ENCODE results near the gene TYROBP.
"Not testable (repeated sequence)": the region's sequence is repeated elsewhere in the genome, so short reads cannot be mapped to it uniquely, and the experiment has no call there.

TYROBP gene

DNA sequence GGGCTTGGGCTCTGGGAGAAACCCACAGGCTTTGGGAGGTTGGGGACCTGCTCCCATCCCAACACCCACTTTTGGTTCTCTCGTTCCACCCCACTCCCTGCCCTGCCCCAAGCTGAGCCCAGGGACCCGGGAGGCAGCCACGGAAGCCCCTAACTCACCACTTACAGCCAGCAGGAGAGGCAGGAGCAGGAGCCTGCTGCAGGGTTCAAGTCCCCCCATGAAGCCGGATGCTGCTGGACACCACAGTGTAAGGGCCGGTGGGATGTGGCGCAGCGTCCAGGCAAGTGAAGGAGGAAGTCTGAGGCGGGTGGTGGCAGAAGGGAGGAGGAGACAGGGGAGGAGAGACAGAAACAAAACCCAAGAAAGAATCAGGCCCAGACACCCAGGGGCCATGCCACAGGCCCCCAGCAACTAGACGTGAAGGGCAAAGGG, at the start of gene TYROBP:
TSS of gene TYROBP (minus strand) at position 286 of the 432 bp plus-strand sequence. CDS start at position 219, 67 bp downstream.
- no peak for DNase-seq

DNA sequence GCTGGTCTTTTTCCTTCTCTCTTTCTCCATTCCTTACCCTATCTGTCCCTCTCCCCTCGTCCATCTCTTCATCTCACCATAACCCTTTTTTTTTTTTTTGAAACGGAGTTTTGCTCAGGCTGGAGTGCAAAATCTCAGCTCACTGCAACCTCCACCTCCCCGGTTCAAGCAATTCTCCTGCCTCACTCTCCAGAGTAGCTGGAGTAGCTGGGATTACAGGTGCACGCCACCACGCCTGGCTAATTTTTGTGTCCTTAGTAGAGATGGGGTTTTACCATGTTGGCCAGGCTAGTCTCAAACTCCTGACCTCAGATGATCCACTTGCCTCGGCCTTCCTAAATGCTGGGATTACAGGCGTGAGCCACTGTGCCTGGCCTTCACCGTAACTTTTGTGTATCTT, 49.3 kb upstream of the TYROBP start:
- DNase-seq = not testable (repeated sequence)

DNA sequence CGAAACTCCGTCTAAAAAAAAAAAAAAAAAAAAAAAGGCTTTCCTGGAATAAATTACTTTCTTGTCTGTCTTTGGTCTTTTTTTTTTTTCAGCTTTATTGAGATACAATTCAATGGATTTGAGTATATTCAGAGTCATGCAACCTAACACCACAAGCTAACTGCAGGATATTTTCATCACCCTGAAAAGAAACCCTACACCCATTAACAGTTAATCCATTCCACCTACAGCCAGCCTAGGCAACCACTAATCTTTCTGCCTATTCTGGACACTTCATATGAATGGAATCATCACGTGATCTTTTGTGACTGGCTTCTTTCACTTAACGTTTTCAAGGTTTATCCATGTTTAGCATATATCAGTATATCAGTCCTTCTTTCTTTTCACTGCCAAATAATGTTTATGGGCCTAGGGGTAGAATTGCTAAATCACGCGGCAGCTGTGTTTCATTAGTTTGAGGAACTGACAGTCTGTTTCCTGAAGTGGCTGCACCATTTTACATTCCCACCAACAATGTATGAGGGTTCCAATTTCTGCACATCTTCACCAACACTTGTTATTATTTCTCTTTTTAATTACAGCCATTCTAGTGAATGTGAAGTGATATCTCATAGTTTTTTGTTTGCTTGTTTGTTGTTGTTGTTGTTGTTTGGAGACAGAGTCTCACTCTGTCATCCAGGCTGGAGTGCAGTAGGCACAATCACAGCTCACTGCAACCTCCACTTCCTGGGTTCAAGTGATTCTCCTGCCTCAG, 48.0 kb upstream of the TYROBP start:
- no peak for DNase-seq

DNA sequence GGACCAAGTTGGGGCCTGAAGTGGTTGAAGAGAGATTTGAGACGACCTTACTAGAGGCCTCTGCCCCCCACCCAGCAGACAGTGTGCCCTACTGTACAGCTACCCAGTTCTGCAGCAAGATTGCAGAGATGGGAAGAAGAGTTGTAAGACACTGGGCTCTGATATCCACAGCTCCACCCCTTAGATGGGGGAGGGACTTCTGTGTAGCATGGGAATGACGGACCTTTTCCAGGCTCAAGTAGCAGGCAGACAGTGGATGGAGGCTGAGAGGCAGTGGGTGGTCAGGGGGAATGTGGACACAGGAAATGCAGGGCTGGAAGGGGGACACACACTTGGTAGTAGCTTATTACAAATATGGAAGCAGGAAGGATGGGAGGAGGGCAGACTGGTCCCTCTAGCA, 41.0 kb upstream of the TYROBP start:
- no peak for DNase-seq

DNA sequence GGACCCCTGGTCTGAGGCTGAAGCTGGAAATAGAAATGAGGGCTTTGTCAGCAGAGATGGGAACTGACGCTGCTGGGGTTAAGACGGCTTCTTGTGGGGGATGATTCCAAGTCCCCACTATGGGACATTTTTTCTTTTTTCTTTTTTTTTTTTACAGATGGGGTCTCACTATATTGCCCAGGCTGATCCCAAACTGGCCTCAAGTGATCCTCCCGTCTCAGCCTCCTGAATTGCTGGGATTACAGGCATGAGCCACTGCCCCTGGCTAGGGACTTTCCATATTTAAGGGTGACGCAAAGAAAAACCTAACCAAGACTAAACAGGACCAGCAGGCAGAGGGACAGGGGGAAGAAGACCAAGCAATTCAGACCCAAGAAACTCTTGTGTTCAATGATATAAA, 38.1 kb upstream of the TYROBP start:
- DNase-seq = no peak

DNA sequence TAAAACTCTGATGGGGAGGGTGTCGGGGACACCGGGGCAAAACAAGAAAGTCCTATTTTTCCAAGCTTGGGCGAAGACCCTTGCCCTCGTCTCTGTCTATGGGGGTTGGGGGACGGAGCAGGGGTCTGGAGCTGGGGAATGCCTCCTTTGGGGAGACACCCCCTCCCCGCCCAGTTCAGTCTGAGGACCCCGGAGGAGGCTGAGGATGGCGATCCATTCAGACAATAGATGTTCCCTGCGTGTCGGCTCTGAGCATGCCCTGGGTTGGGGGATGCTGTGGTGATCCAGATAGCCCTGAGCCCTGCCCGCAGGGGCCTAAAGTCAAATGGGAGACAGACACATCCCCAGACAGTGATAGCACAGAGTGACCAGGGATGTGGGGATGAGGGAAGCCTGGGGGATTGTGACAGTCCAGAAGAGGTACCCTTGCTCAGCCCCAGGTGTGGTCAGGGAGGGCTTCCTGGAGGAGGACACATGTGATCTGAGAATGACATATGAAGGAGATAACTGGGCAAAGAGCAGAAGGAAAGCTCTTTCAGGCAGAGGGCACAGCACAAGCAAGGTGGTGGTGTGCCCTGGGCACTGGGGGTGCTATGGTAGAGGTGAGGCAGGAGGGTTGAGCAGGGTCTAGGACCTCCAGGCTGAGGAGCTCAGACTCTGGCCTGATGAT, 37.2 kb upstream of the TYROBP start:
- DNase-seq = no peak

DNA sequence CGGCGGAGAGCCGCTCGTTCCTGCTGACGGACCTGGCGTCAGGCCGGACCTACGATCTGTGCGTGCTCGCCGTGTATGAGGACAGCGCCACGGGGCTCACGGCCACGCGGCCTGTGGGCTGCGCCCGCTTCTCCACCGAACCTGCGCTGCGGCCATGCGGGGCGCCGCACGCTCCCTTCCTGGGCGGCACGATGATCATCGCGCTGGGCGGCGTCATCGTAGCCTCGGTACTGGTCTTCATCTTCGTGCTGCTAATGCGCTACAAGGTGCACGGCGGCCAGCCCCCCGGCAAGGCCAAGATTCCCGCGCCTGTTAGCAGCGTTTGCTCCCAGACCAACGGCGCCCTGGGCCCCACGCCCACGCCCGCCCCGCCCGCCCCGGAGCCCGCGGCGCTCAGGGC, 36.5 kb upstream of the TYROBP start:
- no peak for DNase-seq

DNA sequence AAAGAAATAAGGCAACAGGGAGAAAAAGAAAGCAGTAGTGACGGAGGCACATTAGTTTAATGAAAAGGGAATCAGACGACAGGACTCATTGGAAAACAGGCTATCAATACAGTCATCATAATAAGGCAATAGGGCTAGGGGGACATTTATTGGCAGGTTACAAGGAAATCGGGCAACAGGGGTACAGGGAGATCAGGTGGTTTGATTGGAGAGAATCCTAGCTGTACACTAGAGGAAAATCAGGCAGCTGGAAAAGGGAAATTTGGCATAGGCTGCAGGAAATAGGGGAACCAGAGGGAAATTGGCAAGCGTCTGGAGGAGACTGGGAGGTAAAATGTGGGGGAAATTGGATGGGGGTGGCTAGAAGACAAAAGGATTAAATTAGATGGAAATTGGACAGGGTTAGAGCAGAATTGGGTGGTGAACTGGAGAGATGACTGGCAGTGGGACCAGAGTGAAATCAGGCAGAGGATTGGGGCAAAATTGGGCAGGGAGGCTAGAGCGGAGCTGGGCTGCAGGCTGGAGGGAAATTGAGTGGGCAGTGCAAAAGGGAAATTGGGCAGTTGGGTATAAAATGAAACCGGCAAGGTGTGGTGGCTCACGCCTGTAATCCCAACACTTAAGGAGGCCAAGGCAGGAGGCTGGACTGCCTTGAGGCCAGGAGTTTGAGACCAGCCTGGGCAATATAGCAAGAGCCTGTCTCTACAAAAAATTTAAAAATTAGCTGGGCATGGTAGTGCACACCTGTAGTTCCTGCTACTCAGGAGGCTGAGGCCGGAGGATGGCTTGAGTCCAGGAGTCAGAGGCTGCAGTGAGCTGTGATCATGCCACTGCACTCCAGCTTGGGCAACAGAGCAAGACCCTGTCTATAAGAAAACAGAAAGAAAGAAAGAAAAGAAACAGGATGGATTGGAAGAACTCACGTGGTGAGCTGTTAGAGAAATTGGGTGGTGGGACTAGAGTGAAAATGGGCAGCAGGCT, 35.5 kb upstream of the TYROBP start:
- no peak for DNase-seq

DNA sequence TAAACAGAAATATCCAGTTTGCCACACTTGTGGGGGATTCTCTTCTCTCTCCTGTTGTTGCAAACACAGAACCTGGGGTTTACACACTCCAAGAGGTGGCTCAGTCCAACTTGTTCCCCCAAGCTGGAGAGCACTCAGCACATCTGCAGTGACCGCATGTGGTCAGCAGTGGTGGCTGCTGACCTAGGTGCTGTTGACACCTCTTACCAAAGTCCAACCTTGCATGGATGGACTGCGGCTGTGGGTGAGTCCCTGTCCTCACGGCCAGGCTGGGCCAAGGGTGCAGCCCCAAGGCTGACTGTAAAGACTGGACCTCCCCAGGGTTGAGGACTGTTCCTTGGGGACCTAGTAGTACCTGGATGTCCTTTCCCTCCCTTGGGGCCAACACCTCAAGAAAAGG, 34.1 kb upstream of the TYROBP start:
- no peak for DNase-seq

DNA sequence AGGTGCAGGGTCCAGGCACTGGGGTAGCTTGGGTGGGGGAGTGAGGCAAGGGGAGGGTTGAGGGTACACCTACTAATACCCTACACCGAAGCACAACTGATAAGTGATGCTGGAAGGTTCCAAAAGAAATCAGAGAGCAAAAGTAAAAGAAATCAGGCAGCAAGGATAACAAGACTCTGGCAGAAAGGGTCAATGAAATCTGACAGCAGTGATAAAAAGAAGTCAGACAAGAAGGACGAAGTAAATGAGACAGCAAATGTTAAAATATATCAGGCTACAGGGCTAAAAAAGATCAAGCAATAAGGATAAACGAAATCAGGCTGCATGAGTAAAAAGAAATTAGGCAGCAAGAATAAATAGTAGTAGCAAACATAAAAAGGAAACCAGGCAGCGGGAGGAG, 32.7 kb upstream of the TYROBP start:
- no peak for DNase-seq

DNA sequence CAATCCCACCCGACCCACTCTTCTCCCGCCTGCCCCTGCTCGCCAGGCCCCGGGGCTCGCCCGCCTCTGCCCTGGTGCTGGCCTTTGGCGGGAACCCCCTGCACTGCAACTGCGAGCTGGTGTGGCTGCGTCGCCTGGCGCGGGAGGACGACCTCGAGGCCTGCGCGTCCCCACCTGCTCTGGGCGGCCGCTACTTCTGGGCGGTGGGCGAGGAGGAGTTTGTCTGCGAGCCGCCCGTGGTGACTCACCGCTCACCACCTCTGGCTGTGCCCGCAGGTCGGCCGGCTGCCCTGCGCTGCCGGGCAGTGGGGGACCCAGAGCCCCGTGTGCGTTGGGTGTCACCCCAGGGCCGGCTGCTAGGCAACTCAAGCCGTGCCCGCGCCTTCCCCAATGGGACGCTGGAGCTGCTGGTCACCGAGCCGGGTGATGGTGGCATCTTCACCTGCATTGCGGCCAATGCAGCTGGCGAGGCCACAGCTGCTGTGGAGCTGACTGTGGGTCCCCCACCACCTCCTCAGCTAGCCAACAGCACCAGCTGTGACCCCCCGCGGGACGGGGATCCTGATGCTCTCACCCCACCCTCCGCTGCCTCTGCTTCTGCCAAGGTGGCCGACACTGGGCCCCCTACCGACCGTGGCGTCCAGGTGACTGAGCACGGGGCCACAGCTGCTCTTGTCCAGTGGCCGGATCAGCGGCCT, 32.1 kb upstream of the TYROBP start:
- no peak for DNase-seq

DNA sequence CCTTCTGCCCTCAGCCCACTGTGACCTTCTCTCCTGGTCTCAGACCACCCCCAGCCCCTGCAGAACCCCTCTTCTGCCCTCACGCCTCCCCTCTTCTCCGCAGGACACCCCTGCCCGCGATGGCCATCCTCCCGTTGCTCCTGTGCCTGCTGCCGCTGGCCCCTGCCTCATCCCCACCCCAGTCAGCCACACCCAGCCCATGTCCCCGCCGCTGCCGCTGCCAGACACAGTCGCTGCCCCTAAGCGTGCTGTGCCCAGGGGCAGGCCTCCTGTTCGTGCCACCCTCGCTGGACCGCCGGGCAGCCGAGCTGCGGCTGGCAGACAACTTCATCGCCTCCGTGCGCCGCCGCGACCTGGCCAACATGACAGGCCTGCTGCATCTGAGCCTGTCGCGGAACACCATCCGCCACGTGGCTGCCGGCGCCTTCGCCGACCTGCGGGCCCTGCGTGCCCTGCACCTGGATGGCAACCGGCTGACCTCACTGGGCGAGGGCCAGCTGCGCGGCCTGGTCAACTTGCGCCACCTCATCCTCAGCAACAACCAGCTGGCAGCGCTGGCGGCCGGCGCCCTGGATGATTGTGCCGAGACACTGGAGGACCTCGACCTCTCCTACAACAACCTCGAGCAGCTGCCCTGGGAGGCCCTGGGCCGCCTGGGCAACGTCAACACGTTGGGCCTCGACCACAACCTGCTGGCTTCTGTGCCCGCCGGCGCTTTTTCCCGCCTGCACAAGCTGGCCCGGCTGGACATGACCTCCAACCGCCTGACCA, 31.4 kb upstream of the TYROBP start:
- no peak for DNase-seq

DNA sequence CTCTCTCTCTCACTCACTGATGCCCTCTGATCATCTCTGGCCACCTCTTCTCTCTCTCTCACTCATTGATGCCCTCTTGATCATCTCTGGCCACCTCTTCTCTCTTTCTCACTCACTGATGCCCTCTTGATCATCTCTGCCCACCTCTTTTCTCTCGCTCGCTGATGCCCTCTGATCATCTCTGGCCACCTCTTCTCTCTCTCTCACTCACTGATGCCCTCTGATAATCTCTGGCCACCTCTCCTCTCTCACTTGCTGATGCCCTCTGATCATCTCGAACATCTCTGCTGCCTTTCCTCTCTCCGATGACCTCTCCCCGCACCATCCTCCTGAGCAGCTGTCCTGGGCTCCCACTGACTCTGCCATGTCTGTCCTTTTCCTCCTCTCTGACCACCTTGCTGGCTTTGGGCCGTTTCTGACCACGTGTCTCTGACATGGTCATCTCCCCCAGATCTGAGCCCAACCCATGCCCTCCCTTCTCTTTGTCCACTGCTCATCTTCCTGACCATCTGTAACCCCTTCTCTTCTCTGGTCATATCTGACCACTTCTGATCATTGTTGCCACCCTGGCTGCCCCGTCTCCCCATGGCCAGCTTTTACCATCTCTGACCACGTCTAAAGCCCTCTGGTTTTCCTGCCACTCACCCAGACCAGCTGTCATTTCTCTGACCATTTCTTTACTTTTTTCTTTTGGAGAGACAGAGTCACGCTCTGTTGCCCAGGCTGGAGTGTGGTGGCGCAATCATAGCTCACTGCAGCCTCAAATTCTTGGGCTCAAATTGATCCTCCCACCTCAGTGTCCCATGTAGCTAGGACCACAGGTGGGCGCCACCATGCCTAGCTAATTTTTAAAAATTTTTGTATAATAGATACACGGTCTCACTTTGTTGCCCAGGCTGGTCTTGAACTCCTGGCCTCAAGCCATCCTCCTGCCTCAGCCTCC, 30.5 kb upstream of the TYROBP start:
- no peak for DNase-seq

DNA sequence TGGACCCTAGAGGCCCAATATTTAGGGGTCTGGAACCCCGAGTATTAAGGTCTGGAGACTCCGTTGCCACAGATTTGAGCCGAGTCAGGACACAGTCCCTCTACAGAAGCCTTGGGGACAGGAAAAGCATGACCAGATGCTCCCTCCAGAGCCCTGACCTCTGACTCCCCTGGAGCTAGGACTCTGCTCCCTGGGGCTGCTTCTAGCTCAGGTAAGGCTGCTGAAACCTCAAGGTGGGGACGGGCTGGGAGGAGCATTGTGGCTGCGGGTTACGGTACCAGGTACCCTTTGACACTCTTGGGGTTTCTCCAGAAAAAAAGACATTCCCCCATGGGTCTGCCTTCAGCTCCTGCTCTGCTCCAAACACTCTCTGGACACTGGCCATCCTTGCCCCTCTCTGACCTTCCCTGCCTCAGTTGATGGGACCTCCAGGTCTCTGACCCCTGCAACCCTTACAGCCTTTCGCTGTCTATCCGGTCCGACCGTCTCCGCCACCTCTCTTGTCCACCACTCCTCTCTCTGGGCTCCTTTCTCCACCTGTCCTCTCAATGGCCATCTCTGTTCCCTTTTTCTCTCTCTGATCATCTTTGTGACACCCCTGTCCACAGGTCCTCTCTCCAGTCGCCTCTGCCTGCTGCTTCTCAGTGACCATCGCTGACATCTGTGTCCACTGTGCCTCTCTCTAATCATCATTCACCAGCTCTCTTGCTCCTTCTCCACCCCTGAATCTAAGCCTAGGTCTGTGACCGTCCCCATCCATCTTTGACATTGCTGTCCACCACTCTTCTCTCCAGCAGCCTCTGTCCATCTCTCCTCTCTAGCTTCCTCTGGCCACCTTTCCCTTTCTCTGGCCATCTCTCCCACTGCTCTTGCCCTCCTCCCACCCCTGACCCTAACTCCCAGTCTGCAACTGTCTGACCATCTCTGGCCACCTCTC, 29.5 kb upstream of the TYROBP start:
- no peak for DNase-seq

DNA sequence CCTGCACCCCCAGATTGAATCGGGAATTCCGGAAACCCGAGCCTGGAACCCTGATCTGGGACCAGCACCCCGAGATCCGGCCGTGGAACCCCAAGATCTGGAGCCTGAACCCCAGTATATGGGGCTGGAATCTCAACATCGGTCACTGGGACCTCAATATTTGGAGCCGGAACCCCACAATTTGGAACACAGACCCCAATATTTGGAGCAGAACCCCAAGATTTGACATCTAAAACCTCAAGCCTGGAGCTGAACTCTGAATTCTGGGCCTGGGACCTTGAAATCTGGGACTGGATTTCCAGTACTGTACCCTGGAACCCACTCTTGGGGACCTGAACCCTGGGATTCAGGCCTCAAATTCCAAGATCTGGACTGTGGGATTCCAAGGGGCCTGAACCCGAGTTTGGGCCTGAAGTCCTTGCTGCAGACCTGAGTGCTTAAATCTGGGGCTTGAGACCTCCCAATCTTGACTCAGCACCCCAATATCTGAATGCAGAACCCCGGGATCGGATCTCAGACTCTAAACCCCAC, 28.7 kb upstream of the TYROBP start:
- DNase-seq = no peak

DNA sequence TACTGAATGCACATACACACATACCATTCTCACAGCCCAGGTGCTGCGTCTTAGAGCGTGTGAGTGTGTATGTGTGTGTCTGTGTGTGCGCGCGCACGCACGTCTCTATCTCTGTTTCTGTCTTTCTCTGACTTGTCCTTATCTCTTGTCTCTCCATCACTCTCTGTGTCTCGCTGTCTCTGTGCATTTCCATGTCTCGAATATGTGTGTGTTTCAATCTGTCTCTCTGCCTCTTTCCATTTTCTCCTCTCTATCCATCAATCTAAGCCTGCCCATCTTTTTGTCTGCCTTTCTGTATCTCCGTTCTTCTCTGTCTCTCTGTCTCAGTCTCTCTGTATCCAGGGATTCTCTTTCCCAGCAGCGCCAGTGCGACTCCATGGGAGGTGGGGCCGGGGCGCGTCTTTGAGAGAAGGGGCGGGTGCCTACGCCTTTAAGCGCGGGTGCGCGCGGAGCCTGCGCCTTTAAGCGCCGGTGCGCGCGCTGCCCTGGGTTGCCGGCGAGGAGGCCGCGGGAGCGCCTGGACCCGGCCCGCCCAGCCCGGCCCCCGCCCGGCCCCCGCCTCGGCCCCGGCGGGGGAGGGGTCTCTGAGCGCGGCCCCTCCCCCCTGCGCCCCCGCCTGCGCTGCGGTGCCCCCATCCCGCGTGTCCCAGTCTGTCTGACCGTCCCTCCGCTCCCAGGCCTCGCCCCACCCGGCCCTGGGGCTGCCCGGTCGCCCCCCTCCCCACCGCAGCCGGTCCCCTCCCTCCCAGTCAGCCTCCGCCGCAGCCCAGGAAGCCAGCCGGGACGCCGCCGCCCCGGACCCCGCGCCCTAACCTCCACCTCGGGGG, 28.0 kb upstream of the TYROBP start, which contains the start of gene LRFN3:
TSS of gene LRFN3 (plus strand) at position 464 of the 827 bp plus-strand sequence. CDS start 3,052 bp downstream, outside the sequence.
- peak; percentile 23 for DNase-seq

DNA sequence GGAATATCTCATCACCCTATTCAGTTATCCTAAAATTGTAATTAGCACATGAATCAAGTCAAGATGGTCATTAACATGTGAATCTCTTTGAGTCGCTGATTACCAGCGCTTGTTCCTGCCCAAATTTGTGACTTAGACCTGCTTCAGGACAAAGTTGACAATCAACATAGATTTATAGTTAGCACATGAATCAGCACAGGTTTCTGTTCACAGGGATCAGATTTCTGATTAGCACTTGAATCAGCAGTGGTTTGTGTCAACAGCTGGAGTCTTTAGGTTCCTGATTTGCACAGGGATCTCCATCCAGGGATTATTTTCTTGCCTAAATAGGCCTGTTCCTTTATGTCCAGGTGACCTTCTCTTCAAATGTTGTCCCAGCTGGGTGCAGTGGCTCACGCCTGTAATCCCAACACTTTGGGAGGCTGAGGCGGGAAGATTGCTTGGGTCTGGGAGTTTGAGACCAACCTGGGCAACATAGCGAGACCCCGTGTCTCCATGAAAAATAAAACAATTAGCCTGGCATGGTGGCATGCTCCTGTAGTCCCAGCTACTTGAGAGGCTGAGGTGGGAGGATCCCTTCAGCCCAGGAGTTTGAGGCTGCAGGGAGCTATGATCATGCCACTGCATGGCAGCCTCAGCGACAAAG, 24.3 kb upstream of the TYROBP start:
- no peak for DNase-seq

DNA sequence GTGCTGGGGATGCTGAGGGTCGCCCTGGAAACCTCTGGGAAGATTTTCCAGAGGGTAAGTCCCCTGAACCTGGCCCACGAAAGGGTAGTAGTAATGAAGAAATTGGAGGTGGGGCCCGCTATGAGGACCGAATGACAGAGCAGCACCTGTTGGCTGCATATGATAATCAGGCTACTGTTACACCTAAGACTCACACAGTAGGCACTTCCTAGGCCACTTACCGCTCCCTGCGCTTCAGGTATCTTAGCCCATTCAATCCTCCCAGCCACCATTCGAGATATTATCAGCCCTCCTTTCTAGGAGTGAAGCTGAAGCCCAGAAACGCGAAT, 23.7 kb upstream of the TYROBP start:
- DNase-seq = no peak

Measured in CD4-positive, alpha-beta T cell treated with Interleukin-4 for 4 hours (primary cell).